ENCODE results near the gene THBS3. TPM values are rescaled to one million over a fixed set of nuclear protein-coding genes. Genes with fewer than 3 reads are reported as not detected.
A peak's percentile ranks its signal among the peaks of the same experiment; 100 is the strongest.

THBS3 gene
- total and polyA plus RNA-seq, 2 of the 13 experiments (the other 11 are each of a cell fraction or from before 2014, with no cell fraction given): 0.86 to 3.6 TPM

DNA sequence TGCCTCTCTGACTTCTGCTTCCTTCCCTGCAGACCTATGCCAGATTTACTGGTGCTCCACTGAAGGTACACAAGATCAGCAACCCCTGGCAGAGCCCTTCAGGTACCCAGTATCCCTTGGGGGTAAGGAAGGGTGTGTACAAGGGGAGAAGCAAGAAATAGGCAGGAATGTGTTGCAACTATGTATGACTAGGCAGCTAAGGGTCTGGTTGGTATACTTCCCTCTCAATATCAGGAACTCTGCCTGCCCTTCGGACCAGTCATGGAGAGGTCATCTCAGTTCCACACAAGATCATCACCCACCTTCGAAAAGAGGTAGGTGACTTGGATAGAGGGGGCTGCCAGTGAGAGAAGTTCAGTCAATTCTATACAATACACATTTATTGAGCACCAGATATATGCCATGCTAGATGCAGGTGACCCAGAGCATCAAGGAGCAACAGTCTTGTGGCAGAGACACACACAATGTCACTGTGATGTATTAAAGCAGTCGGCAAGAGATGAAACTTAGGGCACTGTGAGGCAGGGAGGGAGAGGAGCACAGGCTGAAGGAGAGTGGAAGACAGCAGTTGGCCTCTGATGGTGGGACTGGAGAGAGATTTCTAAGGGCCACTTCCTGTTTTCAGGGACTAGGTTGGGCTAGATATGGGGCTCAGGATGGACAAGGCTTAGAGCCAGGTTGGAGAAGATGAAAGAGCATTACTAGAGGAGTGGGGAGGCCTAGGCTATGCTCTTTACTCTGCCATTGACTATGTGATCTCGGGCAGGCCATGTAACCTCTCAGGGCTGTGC, 2.8 kb upstream of the THBS3 start:
- 90% methylated on average over 4 of the region's 4 CpGs for WGBS (ENCODE audit: low lambda C conversion rate)
- no peak for TF ChIP-seq ZNF180 (CRISPR knock-in tag; IDR thresholded peaks at IDR 0.05; ENCODE audit: borderline replicate concordance, low read depth)
- TF ChIP-seq HMG20A (CRISPR knock-in tag; IDR thresholded peaks at IDR 0.05; ENCODE audit: borderline replicate concordance): no peak
- no peak for TF ChIP-seq KDM4B (CRISPR knock-in tag; IDR thresholded peaks at IDR 0.05)
- TF ChIP-seq SAFB2 (CRISPR knock-in tag; IDR thresholded peaks at IDR 0.05; ENCODE audit: borderline replicate concordance, low read depth): no peak
- TF ChIP-seq ZNF224 (CRISPR knock-in tag; IDR thresholded peaks at IDR 0.05): no peak
- TF ChIP-seq ZFP37 (CRISPR knock-in tag; IDR thresholded peaks at IDR 0.05; ENCODE audit: borderline replicate concordance): no peak
- TF ChIP-seq ZNF761 (CRISPR knock-in tag; conservative IDR thresholded peaks at IDR 0.05): no peak
- no peak for TF ChIP-seq BCL3 (CRISPR knock-in tag; IDR thresholded peaks at IDR 0.05)
- TF ChIP-seq, protein P1, sequence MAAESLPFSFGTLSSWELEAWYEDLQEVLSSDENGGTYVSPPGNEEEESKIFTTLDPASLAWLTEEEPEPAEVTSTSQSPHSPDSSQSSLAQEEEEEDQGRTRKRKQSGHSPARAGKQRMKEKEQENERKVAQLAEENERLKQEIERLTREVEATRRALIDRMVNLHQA (CRISPR knock-in tag; IDR thresholded peaks at IDR 0.05): no peak
- no peak for TF ChIP-seq NR2F6 (IDR thresholded peaks at IDR 0.05)
- TF ChIP-seq NR2F6 (CRISPR knock-in tag; IDR thresholded peaks at IDR 0.05): no peak
- TF ChIP-seq ZNF451 (CRISPR knock-in tag; IDR thresholded peaks at IDR 0.05): no peak
- TF ChIP-seq, protein P2, sequence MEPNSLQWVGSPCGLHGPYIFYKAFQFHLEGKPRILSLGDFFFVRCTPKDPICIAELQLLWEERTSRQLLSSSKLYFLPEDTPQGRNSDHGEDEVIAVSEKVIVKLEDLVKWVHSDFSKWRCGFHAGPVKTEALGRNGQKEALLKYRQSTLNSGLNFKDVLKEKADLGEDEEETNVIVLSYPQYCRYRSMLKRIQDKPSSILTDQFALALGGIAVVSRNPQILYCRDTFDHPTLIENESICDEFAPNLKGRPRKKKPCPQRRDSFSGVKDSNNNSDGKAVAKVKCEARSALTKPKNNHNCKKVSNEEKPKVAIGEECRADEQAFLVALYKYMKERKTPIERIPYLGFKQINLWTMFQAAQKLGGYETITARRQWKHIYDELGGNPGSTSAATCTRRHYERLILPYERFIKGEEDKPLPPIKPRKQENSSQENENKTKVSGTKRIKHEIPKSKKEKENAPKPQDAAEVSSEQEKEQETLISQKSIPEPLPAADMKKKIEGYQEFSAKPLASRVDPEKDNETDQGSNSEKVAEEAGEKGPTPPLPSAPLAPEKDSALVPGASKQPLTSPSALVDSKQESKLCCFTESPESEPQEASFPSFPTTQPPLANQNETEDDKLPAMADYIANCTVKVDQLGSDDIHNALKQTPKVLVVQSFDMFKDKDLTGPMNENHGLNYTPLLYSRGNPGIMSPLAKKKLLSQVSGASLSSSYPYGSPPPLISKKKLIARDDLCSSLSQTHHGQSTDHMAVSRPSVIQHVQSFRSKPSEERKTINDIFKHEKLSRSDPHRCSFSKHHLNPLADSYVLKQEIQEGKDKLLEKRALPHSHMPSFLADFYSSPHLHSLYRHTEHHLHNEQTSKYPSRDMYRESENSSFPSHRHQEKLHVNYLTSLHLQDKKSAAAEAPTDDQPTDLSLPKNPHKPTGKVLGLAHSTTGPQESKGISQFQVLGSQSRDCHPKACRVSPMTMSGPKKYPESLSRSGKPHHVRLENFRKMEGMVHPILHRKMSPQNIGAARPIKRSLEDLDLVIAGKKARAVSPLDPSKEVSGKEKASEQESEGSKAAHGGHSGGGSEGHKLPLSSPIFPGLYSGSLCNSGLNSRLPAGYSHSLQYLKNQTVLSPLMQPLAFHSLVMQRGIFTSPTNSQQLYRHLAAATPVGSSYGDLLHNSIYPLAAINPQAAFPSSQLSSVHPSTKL (CRISPR knock-in tag; IDR thresholded peaks at IDR 0.05): no peak
- TF ChIP-seq ZNF777 (CRISPR knock-in tag; IDR thresholded peaks at IDR 0.05): no peak
- TF ChIP-seq NCOR1 (IDR thresholded peaks at IDR 0.05; ENCODE audit: borderline replicate concordance, low read length): no peak
- no peak for TF ChIP-seq SAP130 (CRISPR knock-in tag; IDR thresholded peaks at IDR 0.05; ENCODE audit: low read depth)
- TF ChIP-seq HNF1B (CRISPR knock-in tag; IDR thresholded peaks at IDR 0.05): no peak
- TF ChIP-seq ZNF782 (CRISPR knock-in tag; IDR thresholded peaks at IDR 0.05; ENCODE audit: borderline replicate concordance): no peak
- no peak for TF ChIP-seq ZNF274 (CRISPR knock-in tag; IDR thresholded peaks at IDR 0.05)

More for the DNA sequence above, 2.8 kb upstream of the THBS3 start:
- FAIRE-seq (no peak), ATAC-seq (no peak), DNase-seq (ENCODE audit: low spot score) (no peak)
- ChIA-PET CTCF (ENCODE audit: low intra/inter-chr PET ratio, low total read pairs) (no interaction called here), POLR2A (interaction anchor here (1.8 kb wide), 1 partner anchor 16 kb away, joined by 8 read pairs; no protein-coding TSS in a partner anchor)
- peak overlapping the region; percentile 98 for H3K27ac ChIP-seq (ENCODE audit: extremely low read length, insufficient read depth, low read length)
- H3K4me3 ChIP-seq (replicated peaks in 1 of 3; ENCODE audit: insufficient read depth in 1 of 3, low read depth in 2 of 3, low read length in 3 of 3): peak overlapping the region; percentile 9 to 99 (median 96); a peak in 3 of 6 replicates
- H2AFZ ChIP-seq (ENCODE audit: low read length): no peak overlapping the region
- H3K27me3 ChIP-seq (ENCODE audit: control insufficient read depth in 1 of 2, insufficient read depth in 2 of 2, low read length in 2 of 2): peaks cover 0 to 5% of the 10 kb centered on the region in 2 experiments; a peak in 1 of 5 replicates
- peak overlapping the region; percentile 100 for H3K9ac ChIP-seq (ENCODE audit: insufficient read depth, low read depth, low read length)
- no peaks in the 10 kb centered on the region for H3K9me3 ChIP-seq (ENCODE audit: low read length)
- intact Hi-C loops (cut with micrococcal nuclease; ENCODE audit: unreplicated experiment) (no loop called here), in situ Hi-C loops (cut with HindIII; ENCODE audit: extremely low pct_ligation_motif_present, low pct_unique_long_range_greater_than_20kb) (no loop called here)
- BruUV-seq (replicated peaks): no TSS peak
- peaks cover 3 to 5% of the 10 kb centered on the region in 2 experiments; a peak in 3 of 5 replicates for H3K36me3 ChIP-seq (replicated peaks in 1 of 2; ENCODE audit: control insufficient read depth in 1 of 2, insufficient read depth in 2 of 2, low read length in 2 of 2)
- H3K79me2 ChIP-seq (ENCODE audit: insufficient read depth, low read length): peaks cover 13% of the 10 kb centered on the region
- no peaks in the 10 kb centered on the region for H4K20me1 ChIP-seq (ENCODE audit: insufficient read depth, low read length)
- H3K4me1 ChIP-seq (ENCODE audit: insufficient read depth, low read length): peaks cover 29% of the 10 kb centered on the region
- peak overlapping the region; percentile 100 for H3K4me2 ChIP-seq (ENCODE audit: low read depth, low read length)
